Small intestine (tissue), 7 donors: Measurements from ENCODE around the gene CPLX1. TPM values are rescaled to one million over a fixed set of nuclear protein-coding genes. Genes with fewer than 3 reads are reported as not detected.

Experiments
- DNase-seq, 2 donors: peaks; one replicate each; pipeline versions ENCODE4 v3.0.0 to v3.0.0-alpha.2; 2013
- FAIRE-seq: peaks from 2 replicates; lab custom pipeline; 2012; peaks lifted over from hg19 to GRCh38; lab: Jason Lieb, UNC
- H3K27ac ChIP-seq, 3 donors: one replicate each; pipeline ENCODE4 v1.5.1; 2013; ENCODE audit warnings: low read length in 2 of 3, mild to moderate bottlenecking in 2 of 3, control low read depth in 1 of 3, inconsistent platforms in 1 of 3, low read depth in 1 of 3, moderate library complexity in 1 of 3
- H3K27me3 ChIP-seq, 3 donors: one replicate each; pipeline ENCODE4 v1.6.1; 2013; ENCODE audit warnings: low read length in 3 of 3, inconsistent platforms in 1 of 3; ENCODE audit not compliant: control insufficient read depth in 3 of 3, insufficient read depth in 3 of 3
- H3K36me3 ChIP-seq, 3 donors: one replicate each; pipeline ENCODE4 v1.6.1; 2013; ENCODE audit warnings: low read length in 3 of 3, inconsistent platforms in 1 of 3, low read depth in 1 of 3, mild to moderate bottlenecking in 1 of 3, moderate library complexity in 1 of 3; ENCODE audit not compliant: control insufficient read depth in 3 of 3, insufficient read depth in 2 of 3
- H3K4me1 ChIP-seq, 3 donors: one replicate each; pipeline ENCODE4 v1.6.1; 2013; ENCODE audit warnings: low read length in 2 of 3, inconsistent platforms in 1 of 3, low read depth in 1 of 3, mild to moderate bottlenecking in 1 of 3, moderate library complexity in 1 of 3; ENCODE audit not compliant: control insufficient read depth in 3 of 3, insufficient read depth in 2 of 3
- H3K4me3 ChIP-seq, 3 donors: one replicate each; pipeline ENCODE4 v1.5.1; 2013; ENCODE audit warnings: low read length in 3 of 3, control low read depth in 1 of 3, inconsistent platforms in 1 of 3, low read depth in 1 of 3, mild to moderate bottlenecking in 1 of 3, moderate library complexity in 1 of 3
- H3K9me3 ChIP-seq, 2 donors: one replicate each; pipeline ENCODE4 v1.6.1; 2013; ENCODE audit warnings: low read depth in 1 of 2, low read length in 1 of 2; ENCODE audit not compliant: control insufficient read depth in 2 of 2, insufficient read depth in 1 of 2
- whole genome bisulfite sequencing, 3 donors: extraction: QIAGEN DNeasy Blood & Tissue Kit; methylation state at CpG; one replicate each; pipeline ENCODE4 v1.1.7; 2013; 5-methylcytosine and 5-hydroxymethylcytosine counted together
- polyA plus RNA-seq, 4 donors: library from polyadenylated mRNA; stranded (reverse) in 3 of 4; unstranded in 1 of 4; fragments of 200-250 nt in 3 of 4; fragments of 120-200 nt in 1 of 4; gene quantifications; one replicate each; pipeline versions ENCODE4 v1.2.1 to v1.2.3, GENCODE V29; 2013
- donor health status: healthy with polysubstance abuse.
- donor health status: control.
- donor health status: control.
- donor health status: Bipolar disorder and iron deficiency.
- donor health status: healthy.

The CPLX1 gene
- polyA plus RNA-seq, 4 donors = 1.4 to 2.6 TPM; not detected in 2

DNA sequence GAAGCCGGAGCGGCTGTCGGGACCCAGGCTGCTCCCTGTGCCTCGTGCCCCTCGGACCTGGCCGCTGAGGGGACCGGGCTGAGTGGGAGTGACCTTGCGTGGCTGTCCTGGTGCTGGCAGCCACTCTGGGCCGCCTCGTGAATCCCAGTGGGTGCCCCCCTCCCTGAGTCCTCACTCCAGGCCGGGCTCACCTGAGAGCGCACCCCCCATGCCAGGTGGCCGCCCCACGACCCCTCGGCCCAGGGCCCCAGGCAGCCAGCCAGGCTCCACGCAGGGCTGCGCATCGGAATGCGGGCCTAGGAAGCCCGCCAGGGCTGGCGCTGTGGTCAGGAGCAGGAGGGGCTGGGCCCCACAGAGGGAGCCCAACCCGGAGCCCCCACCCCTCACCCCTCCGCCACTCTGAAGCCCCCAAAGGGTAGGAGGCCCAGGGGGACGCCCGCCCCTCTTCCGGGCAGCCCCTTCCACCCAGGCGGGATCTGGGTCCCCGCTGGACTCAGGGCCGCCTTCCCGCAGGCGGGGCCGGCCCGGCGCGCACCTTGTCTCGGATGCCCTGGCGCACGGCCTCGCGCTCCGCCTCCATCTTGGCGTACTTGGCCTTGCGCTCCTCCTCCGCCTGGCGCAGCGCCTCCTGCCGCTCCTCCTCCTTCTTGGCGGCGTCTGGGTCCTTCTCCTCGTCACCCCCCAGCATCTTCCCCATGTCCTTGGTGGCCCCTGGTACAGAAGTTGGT is 33.9 kb downstream of the CPLX1 start:
- H3K27me3 ChIP-seq = peaks cover 6 to 70% (median 17%) of the 10 kb centered on the region in 3 donors
- FAIRE-seq = no peak
- H3K4me1 ChIP-seq = peaks cover 2 to 32% (median 3%) of the 10 kb centered on the region in 3 donors
- no peaks in the 10 kb centered on the region for H3K36me3 ChIP-seq
- H3K9me3 ChIP-seq = no peaks in the 10 kb centered on the region
- H3K4me3 ChIP-seq = no peak overlapping the region
- peak in 1 of 2 donors; percentile 47 for DNase-seq
- whole genome bisulfite sequencing, 3 donors = 11 to 16% (median 13%) methylated on average over 29 to 50 of the region's 50 CpGs
- H3K27ac ChIP-seq = no peak overlapping the region

DNA sequence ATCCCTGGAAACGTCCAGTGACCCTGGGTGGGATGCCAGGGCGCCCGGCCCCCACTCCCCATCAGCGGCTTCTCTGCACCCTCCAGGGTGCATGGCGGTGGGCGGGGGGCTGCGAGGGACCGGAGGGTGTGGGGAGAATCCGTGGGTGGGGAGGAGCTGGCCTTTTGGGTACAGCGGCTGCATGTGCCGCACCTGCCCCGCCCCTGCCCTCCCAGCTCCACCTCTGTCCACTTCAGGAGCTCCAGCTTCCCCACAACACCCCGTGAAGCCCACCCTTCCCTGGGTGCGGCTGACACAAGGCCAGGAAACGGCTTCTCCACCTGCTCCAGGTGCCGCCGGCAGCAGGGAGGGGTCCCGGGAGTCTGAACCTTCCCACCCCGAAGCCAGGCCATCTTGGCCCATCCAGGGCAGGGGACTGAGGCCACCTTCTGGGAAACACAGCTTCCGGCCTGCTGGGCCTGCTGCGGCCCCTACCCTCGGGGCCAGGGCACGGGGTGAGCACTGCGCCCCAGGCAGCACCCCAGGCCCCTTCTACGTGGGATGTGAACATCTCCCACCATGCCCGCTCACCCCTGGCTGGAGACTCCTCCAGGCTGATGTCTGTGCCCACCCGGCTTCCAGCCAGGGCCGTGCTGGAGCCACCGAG is 34.6 kb downstream of the CPLX1 start:
- no peaks in the 10 kb centered on the region for H3K9me3 ChIP-seq
- peaks cover 6 to 70% (median 19%) of the 10 kb centered on the region in 3 donors for H3K27me3 ChIP-seq
- no peak overlapping the region for H3K27ac ChIP-seq
- FAIRE-seq (no peak), DNase-seq (no peak)
- H3K36me3 ChIP-seq = no peaks in the 10 kb centered on the region
- no peak overlapping the region for H3K4me3 ChIP-seq
- WGBS, 3 donors = 43 to 65% (median 61%) methylated on average over 26 to 29 of the region's 29 CpGs
- H3K4me1 ChIP-seq = peaks cover 2 to 34% (median 3%) of the 10 kb centered on the region in 3 donors

DNA sequence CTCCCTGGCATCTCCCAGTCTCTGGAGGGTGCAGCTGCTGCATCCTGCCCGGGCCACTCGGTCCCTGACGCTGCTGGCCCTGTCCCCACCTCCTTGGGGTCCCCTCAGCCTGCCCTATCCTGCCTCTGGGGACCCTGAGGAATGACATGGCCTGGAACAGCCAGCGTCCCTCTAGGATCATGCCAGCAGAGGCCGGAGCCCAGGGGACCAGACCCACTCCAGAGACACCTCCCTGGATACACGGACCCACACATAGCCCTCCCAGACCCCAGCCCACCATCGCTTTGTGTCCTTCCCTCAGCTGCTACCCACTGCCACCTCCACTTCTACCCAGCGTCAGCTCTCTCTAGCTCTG is 35.5 kb downstream of the CPLX1 start:
- no peaks in the 10 kb centered on the region for H3K36me3 ChIP-seq
- peaks cover 2 to 37% (median 3%) of the 10 kb centered on the region in 3 donors for H3K4me1 ChIP-seq
- H3K27ac ChIP-seq = no peak overlapping the region
- H3K4me3 ChIP-seq = no peak overlapping the region
- DNase-seq (no peak), FAIRE-seq (no peak)
- 40 to 62% (median 50%) methylated on average over 7 to 8 of the region's 8 CpGs for WGBS, 3 donors
- no peaks in the 10 kb centered on the region for H3K9me3 ChIP-seq
- H3K27me3 ChIP-seq = peaks cover 6 to 70% (median 18%) of the 10 kb centered on the region in 3 donors

DNA sequence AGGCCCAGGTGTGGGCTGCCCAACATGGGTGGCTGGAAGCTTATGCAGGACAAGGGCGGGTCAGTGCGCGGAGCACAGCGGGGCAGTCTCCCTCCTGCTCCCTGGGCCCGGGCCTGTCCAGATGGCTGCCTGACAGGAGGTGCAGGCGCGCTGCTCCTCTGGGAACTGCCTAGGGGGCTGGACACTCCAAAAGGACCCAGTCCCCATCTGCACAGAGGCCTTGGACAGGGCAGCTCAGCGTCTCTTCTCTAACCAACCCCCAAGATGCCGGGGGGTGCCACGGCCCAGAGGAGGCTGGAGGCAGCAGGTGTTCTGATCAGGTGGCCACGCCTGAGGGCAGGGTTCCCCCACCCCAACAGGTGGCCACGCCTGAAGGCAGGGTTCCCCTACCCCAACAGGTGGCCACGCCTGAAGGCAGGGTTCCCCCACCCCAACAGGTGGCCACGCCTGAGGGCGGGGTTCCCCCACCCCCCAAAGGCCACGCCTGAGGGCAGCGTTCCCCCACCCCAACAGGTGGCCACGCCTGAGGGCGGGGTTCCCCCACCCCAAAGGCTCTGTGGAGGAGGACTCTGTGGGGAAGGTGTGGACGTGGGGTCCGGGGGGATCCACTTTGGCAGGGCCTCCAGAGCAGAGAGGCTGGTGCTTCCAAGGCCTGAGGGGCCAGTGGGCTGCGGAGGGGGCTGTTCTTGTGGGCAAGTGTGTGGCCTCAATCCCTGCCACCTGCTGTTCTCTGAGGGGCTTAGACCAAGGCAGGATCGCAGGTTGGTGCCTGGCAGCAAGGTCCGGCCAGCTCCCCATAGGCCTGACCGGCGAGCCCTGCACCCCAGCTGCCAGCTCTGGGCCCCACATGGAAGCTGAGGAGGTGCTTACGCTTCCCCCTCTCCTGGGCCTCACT is 36.1 kb downstream of the CPLX1 start:
- H3K9me3 ChIP-seq = no peaks in the 10 kb centered on the region
- peaks cover 3 to 38% (median 3%) of the 10 kb centered on the region in 3 donors for H3K4me1 ChIP-seq
- no peak overlapping the region for H3K27ac ChIP-seq
- peaks cover 6 to 71% (median 19%) of the 10 kb centered on the region in 3 donors for H3K27me3 ChIP-seq
- H3K36me3 ChIP-seq = no peaks in the 10 kb centered on the region
- no peak for FAIRE-seq
- 14 to 61% (median 39%) methylated on average over 19 to 27 of the region's 27 CpGs for WGBS, 3 donors
- DNase-seq = peak; percentile 35 to 57
- no peak overlapping the region for H3K4me3 ChIP-seq

DNA sequence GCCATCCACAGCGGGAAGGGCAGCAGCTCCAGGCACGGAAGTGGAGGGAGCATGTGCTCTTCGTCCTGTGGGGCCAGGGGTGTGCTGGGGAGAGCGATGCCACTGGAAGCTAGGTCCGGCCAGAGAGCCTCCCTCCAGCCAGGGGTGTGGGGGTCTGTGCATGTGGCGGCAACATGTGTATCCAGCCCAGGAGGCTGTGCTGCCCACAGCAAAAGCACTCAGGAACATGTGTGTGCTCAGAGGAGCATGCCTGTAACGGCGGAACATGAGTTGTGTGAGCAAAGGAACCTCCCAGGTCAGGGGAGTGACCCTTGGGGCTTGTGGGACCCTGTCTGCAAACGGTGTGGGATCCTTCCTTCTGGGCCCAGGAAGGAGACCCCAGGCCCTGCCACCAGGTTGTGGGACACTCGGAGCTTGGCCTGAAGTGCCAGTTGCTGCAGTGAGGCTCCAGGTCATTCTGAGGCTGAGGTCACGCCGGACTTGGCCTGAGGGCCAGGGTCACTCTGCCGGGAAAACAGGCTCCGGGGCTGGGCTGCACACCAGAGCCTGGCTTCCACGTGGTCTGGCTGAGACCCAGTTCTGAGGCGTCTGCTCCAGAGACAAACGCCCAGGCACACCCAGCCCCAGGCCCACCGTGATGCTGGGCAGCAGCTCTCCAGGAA is 37.2 kb downstream of the CPLX1 start:
- DNase-seq (no peak), FAIRE-seq (no peak)
- peaks cover 3 to 38% (median 3%) of the 10 kb centered on the region in 3 donors for H3K4me1 ChIP-seq
- H3K36me3 ChIP-seq = no peaks in the 10 kb centered on the region
- 55 to 67% (median 63%) methylated on average over 18 of the region's 18 CpGs for WGBS, 3 donors
- H3K4me3 ChIP-seq = no peak overlapping the region
- H3K27me3 ChIP-seq = peaks cover 6 to 71% (median 12%) of the 10 kb centered on the region in 3 donors
- no peaks in the 10 kb centered on the region for H3K9me3 ChIP-seq
- no peak overlapping the region for H3K27ac ChIP-seq

DNA sequence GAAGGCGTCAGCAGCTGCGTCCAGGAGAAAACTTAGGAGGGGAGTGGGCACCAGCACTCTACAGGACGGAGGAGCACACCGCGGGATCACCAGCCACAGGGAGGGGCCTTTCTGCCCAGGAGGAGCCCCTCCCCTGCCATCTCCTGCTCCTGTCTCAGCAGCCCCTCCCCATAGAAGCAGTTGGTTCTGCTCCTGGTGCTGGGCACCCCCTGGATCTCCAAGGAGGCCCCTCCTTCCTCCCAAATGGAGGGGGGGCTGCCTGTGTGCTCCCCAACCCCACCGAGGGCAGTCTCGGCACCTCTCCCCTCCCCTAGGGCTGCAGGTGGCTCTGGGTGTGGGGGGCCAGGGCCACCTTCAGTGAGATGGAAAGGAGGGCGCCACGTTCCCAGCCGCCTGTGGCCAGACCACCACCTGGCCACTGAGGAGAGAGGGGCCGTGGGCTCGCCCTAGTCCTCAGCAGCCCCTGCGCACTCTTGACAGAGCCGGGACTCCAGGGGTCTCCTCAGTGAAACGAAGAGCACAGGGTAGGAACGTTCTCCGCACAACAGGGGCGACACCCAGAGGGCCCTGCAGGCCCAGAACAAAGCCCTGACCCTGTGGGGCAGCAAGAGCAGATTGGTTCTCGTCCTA is 37.8 kb downstream of the CPLX1 start:
- H3K9me3 ChIP-seq = no peaks in the 10 kb centered on the region
- WGBS, 3 donors = 71 to 86% (median 81%) methylated on average over 19 of the region's 19 CpGs
- no peak overlapping the region for H3K4me3 ChIP-seq
- peaks cover 2 to 65% (median 12%) of the 10 kb centered on the region in 3 donors for H3K27me3 ChIP-seq
- H3K27ac ChIP-seq = no peak overlapping the region
- H3K36me3 ChIP-seq = no peaks in the 10 kb centered on the region
- FAIRE-seq (no peak), DNase-seq (no peak)
- H3K4me1 ChIP-seq = peaks cover 3 to 38% (median 3%) of the 10 kb centered on the region in 3 donors

DNA sequence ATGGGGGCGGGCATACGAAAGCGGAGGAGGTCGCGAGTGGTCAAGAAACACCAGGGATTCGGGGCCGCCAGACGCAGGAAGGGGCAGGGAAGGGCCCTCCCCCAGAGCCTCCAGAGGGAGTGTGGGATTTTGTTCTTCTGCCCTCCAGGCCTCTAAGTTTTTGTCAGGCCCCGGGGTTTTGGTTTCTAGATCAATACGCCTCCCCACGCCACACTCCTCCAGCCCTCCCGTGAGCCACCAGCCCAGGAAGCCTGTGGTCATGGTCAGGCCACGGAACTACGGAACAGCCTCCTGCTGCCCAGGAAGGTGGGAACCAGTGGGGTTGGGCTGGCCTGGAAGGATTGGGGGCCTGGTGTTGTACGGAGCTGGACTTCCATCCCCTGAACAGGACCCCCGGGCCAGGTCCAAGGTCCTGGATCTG is 38.4 kb downstream of the CPLX1 start:
- H3K9me3 ChIP-seq = no peaks in the 10 kb centered on the region
- no peak for FAIRE-seq
- DNase-seq = no peak
- H3K4me3 ChIP-seq = no peak overlapping the region
- H3K4me1 ChIP-seq = peaks cover under 1 to 38% (median 3%) of the 10 kb centered on the region in 3 donors
- no peaks in the 10 kb centered on the region for H3K36me3 ChIP-seq
- WGBS, 3 donors = 59 to 70% (median 64%) methylated on average over 16 of the region's 16 CpGs
- no peak overlapping the region for H3K27ac ChIP-seq
- peaks cover 0 to 60% (median 10%) of the 10 kb centered on the region in 3 donors for H3K27me3 ChIP-seq
